Measurements from ENCODE around the gene RFESD. TPM values are rescaled to one million over a fixed set of nuclear protein-coding genes. Genes with fewer than 3 reads are reported as not detected.

The RFESD gene
- total and polyA plus RNA-seq, 2 of the 8 experiments (the other 6 are each of a cell fraction or from before 2014, with no cell fraction given): 1.7 to 2.0 TPM

GRCh38 chr5:95619514-95620029 is 27.0 kb upstream of the RFESD start:
- Histone ChIP-seq H2BK15ac (ENCODE audit: low read length) (no peak overlapping the region), H3K27ac (ENCODE audit: low read depth, low read length) (no peak overlapping the region), H2BK120ac (replicated peaks; ENCODE audit: low read depth, low read length) (no peak overlapping the region), H3K9ac (replicated peaks in 1 of 4; ENCODE audit: extremely low read depth in 1 of 4, low read depth in 3 of 4, low read length in 3 of 4) (no peak overlapping the region), H4K20me1 (replicated peaks in 1 of 2; ENCODE audit: control insufficient read depth in 1 of 2, insufficient read depth in 2 of 2, low read length in 2 of 2) (no peaks in the 10 kb centered on the region), H3K4me2 (ENCODE audit: insufficient read depth in 1 of 2, low read depth in 2 of 2, low read length in 2 of 2) (peak overlapping the region; percentile 91 to 95), H3K18ac (ENCODE audit: extremely low read depth, low read length) (peak overlapping the region; percentile 15; the same call in 1 of the 2 replicates), H2AK5ac (ENCODE audit: low read depth, low read length) (no peak overlapping the region), H3K4me3 (ENCODE audit: extremely low read depth in 1 of 4, insufficient read depth in 2 of 4, low read depth in 3 of 4, low read length in 4 of 4) (peak overlapping the region; percentile 28 to 60 (median 40); a peak in 7 of 8 replicates), H3K9me3 (ENCODE audit: insufficient read depth in 2 of 2, low read depth in 1 of 2, low read length in 1 of 2) (no peaks in the 10 kb centered on the region), H3K79me1 (ENCODE audit: low read depth, low read length) (no peaks in the 10 kb centered on the region), H2BK12ac (ENCODE audit: low read depth, low read length) (no peak overlapping the region), H3K4me1 (replicated peaks in 1 of 4; ENCODE audit: control insufficient read depth in 3 of 4, insufficient read depth in 4 of 4, low read length in 3 of 4) (peaks cover 6 to 13% (median 9%) of the 10 kb centered on the region in 4 experiments), H3K23me2 (ENCODE audit: low read depth, low read length) (peaks cover 15% of the 10 kb centered on the region), H3K4ac (replicated peaks; ENCODE audit: insufficient read length, low read depth, low read length) (no peak overlapping the region), H4K91ac (replicated peaks; ENCODE audit: insufficient read length, low read length) (no peak overlapping the region), H2BK5ac (ENCODE audit: low read depth, low read length) (no peak overlapping the region), H3K79me2 (ENCODE audit: control insufficient read depth in 1 of 2, insufficient read depth in 2 of 2, low read length in 2 of 2) (no peaks in the 10 kb centered on the region), H2AFZ (ENCODE audit: low read length) (0 out of 2 replicates have a peak overlapping the region, but pooled peaks have one; percentile 62), H3K14ac (ENCODE audit: insufficient read length) (no peak overlapping the region), H3K56ac (replicated peaks; ENCODE audit: insufficient read length, low read depth, low read length) (no peak overlapping the region), H4K5ac (ENCODE audit: insufficient read length, low read depth, low read length) (no peak overlapping the region), H3K27me3 (replicated peaks in 1 of 4; ENCODE audit: control insufficient read depth in 3 of 4, extremely low read depth in 1 of 4, insufficient read depth in 3 of 4, low read length in 3 of 4) (peaks cover 10 to 49% (median 39%) of the 10 kb centered on the region in 4 experiments), H3K36me3 (ENCODE audit: control insufficient read depth in 2 of 4, insufficient read depth in 4 of 4, low read length in 3 of 4) (no peaks in the 10 kb centered on the region), H2BK20ac (ENCODE audit: low read length) (no peak overlapping the region), H3K23ac (ENCODE audit: insufficient read length) (no peak overlapping the region), H4K8ac (ENCODE audit: extremely low read depth, insufficient read depth, low read length) (no peak overlapping the region)
- WGBS, 2 experiments (ENCODE audit: extremely low coverage in 1 of 2, insufficient coverage in 1 of 2, insufficient read length in 1 of 2, insufficient replicate concordance in 2 of 2, low coverage in 1 of 2, low lambda C conversion rate in 2 of 2, missing lambda C conversion rate in 1 of 2): 12% methylated on average over 19 of the region's 19 CpGs; no CpG with 5 or more reads in 1 of the 2 experiments
- TF ChIP-seq CTBP2 (IDR thresholded peaks at IDR 0.05; ENCODE audit: borderline replicate concordance, insufficient read depth, insufficient read length, low read length) (no peak), SIN3A (conservative IDR thresholded peaks at IDR 0.05 in 1 of 2, IDR thresholded peaks at IDR 0.05 in 1 of 2; ENCODE audit: low read depth in 1 of 2, low read length in 2 of 2) (no peak), RFX5 (IDR thresholded peaks at IDR 0.05; ENCODE audit: borderline replicate concordance, low read depth, low read length) (no peak), NRF1 (IDR thresholded peaks at IDR 0.05; ENCODE audit: low read depth, low read length) (no peak), ZNF274 (IDR thresholded peaks at IDR 0.05; ENCODE audit: borderline replicate concordance, extremely low read depth, low read length) (no peak)
- DNase-seq (ENCODE audit: low read depth in 1 of 2, low spot score in 2 of 2): no peak
- POLR2A ChIA-PET (ENCODE audit: partially characterized antibody): no interaction called here
- no peak for FAIRE-seq
- CTCF ChIA-PET (ENCODE audit: partially characterized antibody): interaction anchor here (1.2 kb wide), 1 partner anchor 228 kb away, joined by 3 read pairs; no protein-coding TSS in a partner anchor

Measured in H1 (cell line).